HG03066 (cell line): ENCODE measurements around the gene ZNF514.
"Not testable (repeated sequence)": the region's sequence is repeated elsewhere in the genome, so short reads cannot be mapped to it uniquely, and the experiment has no call there.

Experiments used
- ATAC-seq: cut with Tn5 transposase; IDR thresholded peaks from one replicate; pipeline ENCODE4 v1.9.1; 2021; ENCODE audit warnings: low read depth; ENCODE audit not compliant: unreplicated experiment

Gene ZNF514

GRCh38 chr2:95159690-95160449 is at the start of gene ZNF514:
ZNF514 (minus strand) TSS chr2:95159848; CDS start chr2:95153253, 6,595 bp downstream.
- ATAC-seq: peak; percentile 90

DNA sequence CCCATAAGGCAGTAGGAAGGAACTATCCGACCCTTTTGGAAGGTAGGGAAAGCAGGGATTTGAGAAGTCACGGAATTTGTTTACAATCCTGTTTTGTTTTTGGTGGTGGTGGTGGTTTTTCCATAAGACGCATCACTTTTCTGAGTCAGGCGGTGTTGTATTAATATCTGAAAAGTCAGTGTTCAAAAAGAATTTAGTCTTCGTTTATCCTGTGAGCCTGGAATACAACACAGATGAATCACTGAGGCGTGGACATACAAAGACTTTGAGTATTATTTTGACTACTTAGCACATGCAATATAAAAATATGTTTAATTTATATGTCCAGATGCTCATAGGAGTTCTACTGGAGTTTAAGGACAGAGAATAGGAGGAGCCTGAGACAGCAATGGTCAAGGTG is 48.5 kb upstream of the ZNF514 start:
- no peak for ATAC-seq

- ATAC-seq: peak; percentile 97
These were observed 47.7 kb upstream of the ZNF514 start, which contains the start of gene ZNF892 for GRCh38 chr2:95207111-95207961. ZNF892 (plus strand) TSS chr2:95207521; CDS start chr2:95207816, 295 bp downstream.

- ATAC-seq: no peak
These were observed 46.4 kb upstream of the ZNF514 start for GRCh38 chr2:95206096-95206495.

DNA sequence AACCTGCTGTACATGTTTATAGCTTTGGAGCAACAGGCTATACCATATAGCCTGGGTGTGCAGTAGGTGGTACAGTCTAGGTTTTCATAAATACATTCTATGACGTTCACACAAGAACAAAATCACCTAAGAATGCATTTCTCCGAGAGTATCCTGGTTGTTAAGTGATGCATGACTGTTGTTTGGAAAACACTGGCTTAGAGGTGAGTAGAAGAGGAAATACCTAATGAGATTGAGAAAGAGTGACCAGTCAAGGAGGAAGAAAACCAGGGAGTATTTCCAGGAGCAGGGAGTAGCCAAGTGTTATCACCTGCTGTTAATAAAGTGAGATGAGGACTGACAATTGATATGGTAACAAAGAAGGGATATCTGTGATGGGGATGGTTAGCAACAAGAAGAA is 44.7 kb upstream of the ZNF514 start:
- ATAC-seq: no peak

- no peak for ATAC-seq
These were observed 44.3 kb upstream of the ZNF514 start for GRCh38 chr2:95203911-95204310.

DNA sequence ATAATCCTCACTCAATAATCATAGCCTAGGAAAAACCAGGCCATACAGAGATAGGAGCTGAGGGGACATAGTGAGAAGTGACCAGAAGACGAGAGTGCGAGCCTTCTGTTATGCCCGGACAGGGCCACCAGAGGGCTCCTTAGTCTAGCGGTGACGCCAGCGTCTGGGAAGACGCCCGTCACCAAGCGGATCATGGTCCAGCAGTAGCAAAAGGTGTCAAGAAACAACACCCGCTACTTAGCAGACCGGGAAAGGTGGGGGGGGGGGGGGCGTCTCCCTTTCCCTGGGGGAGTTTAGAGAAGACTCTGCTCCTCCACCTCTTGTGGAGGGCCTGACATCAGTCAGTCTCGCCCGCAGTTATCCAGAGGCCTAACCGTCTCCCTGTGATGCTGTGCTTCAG is 33.3 kb upstream of the ZNF514 start:
- ATAC-seq: not testable (repeated sequence)

DNA sequence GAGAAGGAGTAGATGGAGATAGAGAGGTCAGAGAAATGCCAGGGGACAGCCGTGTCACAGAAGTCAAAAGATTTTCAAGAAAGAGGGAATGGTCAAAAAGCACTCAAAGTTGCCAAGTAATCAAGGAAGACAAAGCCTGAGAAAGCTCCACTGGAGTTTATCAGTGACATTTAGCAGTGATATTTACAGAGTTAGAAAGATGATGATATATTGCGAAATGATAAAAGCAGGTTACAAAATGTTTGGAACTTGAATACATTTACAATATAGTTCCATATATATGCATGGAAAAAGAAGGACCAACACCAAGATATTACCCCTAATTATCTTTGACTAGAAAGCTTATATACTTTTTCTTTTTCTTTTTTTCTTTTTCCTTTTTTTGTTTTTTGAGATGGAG is 26.3 kb upstream of the ZNF514 start:
- no peak for ATAC-seq

DNA sequence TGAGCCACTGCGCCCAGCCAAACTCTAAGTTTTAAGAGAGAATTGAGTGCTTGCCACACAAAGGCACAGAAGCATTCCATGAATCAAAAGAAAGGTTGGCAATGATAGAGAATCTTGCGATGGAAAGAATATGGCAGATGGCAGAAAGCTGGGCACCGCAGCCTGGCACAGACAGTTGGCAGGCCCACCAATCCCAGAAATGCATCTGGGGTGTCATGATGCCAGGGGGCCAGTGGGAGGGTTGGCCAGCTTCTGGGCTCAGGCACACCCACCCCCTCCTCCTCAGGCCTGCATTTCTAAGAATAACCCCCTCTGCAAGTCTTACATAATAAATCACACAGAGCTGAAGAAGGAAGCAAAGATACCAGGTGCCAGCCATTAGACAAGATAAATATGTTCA is 25.5 kb upstream of the ZNF514 start:
- ATAC-seq: no peak

- no peak for ATAC-seq
These were observed 22.1 kb upstream of the ZNF514 start for GRCh38 chr2:95181774-95182173.

DNA sequence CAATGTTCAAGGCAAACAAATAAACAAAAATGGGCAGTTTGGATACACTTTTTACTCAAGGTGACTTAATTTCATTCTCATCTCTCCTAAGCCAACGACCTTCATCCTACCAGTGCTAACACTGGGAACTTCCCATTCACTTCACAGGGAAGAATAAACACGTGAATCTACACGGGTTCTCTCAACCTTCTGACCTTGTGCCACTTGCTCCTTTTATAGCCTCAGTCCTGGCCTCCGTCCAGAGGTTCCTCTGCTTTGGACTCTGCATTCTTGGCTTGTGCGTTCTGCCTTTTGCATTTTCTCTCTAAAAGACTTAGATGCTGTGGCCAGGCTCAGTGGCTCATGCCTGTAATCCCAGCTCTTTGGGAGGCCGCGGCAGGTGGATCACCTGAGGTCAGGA is 19.8 kb upstream of the ZNF514 start:
- ATAC-seq: no peak

DNA sequence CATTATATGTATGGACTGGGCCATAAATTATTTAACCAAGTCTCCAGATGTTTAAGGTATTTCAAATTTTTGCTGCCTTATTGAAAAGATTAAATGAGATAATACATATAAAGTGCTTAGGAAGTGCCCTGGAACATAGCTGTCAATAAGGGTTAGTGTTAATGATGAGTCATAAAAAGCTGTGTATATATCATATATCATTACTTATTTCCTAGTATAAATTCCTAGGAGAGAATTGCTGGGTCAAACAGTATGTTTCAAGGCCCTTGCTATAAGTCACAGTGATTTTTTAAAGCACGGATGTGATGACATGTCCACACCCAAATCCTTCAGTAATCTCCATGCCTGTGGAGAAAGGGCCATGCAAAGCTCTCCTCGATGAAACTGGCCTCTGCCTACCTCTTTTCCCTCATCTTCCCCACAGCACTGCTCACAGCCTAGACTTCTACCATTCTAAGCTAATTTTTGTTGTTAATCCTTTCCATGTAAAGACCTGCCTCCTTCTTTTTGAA is 14.4 kb upstream of the ZNF514 start:
- ATAC-seq: no peak

- no peak for ATAC-seq
These were observed 12.3 kb upstream of the ZNF514 start for GRCh38 chr2:95171902-95172301.

DNA sequence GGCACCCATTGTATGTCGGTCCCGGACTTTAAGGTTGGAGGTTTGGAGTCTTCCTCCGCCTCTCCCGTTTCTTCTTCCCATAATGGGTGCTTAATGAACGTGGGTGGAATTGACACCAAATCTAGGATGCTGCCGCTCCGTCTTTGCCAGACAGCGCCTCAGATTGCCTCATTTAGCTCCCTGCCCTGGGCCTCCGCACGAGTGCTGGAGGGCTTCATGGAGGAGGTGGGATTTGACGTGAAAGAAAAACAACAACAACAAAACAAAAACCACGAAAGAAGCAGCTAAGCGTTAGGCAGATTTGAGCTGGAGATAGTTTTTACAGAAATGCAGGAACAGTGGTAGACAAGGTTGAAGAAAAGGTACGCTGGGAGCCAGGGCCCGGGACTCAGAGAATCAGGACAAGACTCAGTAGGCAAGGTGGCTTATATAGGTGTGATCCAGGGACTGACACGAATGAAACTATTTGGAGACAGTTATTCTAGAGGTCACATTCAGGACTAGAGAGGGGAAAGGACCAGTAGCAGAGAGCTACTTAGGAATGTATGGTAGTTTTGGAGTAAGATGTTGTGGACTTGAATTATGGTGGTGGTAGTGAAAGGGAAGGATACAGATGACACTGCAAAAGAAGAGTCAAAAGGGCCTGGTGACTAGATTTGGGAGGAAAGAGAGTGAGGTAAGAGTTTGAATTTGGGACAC is 6.6 kb upstream of the ZNF514 start:
- ATAC-seq: peak; percentile 11

DNA sequence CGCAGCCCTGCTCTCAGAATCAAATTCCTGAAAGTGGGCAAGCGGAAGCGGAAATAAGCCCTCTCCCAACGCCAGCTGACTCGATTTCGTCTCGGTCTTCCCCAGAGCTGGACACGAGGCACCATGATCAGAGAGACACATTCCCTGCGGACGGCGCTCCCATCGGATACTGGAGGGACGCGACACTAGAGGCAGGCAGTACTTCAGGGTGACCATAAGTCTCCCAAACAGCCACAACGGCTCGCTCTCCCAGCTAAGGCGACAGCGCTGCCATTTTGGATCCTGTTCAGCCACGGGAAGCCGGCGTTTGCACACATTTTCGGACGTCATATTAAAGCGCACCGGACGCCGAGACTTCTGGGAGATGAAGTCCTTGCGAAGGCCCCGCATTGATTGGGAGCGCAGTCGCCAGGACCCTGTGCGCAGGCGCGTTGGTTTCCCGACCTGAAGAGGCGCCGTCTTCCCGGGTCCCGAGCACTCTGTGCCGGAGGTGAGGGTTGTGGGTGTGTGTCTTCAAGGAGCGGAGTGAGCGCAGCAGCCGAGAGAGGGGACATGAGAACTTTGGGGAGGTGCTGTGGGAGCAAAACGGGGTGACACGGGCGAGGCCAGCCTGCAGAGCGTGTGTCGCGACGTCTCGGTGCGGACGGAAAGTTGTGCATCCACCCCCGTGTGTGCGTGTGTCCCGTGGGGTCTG is 5.9 kb upstream of the ZNF514 start, which contains the start of gene ZNF2:
Gene ZNF2, plus strand, starts transcription at position 439 of the 694 bp plus-strand sequence. CDS start 10,418 bp downstream, outside the sequence.
- ATAC-seq: peak; percentile 87

DNA sequence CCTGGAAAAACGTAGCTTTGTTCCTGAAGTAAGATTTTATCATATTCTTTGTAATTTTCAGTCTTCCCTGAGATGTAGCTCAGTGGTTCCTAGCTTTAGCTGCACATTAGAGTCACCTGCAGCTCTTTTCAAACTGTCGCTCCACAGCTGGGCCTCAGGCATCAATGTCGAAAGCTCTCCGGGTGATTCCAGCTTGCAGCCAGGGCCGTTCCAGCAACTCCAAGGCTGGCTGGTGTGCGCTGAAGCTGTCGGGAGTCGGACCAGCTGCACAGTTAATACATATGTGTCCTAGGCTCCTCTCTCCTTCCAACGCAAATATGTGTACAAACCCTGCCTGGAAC is 5.4 kb upstream of the ZNF514 start:
- ATAC-seq: peak; percentile 3

- peak; percentile 37 for ATAC-seq
These were observed 593 bp downstream of the ZNF514 start for GRCh38 chr2:95158891-95159619.

DNA sequence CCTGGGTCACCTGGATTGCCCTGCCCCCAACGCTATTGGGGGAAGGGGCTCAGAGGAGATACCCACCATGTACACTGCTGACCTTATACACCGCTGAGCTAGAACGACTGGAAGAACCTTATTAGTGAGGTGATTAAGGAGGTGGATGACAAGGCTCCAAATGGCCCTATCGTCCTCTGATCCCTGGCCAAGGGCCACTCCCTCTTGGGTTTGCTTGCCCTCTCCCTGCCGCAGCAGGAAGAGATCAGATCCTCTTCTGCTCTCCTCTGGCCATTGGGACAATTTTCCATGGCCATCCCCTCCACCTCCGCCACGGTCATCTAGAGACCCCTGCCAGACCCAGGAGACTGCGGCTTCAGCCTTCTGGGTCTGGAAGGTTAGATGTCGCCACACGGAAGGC is 1.2 kb downstream of the ZNF514 start:
- no peak for ATAC-seq

DNA sequence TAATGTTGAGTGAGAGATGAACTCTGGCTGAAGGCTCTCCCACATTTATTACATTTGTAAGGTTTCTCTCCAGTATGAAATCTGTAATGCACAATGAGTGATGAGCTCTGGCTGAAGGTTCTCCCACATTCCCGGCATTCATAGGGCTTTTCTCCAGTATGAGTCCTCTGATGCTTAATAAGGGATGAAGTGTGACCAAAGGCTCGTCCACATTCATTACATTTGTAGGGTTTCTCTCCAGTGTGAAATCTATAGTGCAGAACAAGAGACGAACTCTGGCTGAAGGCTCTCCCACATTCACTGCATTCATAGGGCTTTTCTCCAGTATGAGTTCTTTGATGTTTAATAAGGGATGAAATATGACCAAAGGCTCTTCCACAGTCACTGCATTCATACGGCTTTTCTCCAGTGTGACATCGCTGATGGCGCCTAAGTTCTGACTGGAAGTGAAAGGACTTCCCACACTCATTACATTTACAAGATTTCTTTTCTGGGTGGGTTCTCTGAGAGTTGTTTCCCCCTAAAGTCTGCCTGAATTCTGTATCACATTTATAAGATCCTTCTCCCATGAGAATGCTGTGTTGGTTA is 10.2 kb downstream of the ZNF514 start:
- no peak for ATAC-seq
